KMS-11 (cell line): ENCODE data around the gene STPG2.

Experiments used
- H2AFZ ChIP-seq: fragments of 200-600 bp; sonication (generic); 2 replicates; pipeline ENCODE4 v1.6.1; 2016; ENCODE audit warnings: antibody characterized with exemption, mixed run types, low read depth
- H3K27ac ChIP-seq: fragments of 200-600 bp; sonication (generic); 2 replicates; pipeline ENCODE4 v1.6.1; 2016; ENCODE audit warnings: mild to moderate bottlenecking, mixed run types
- H3K27me3 ChIP-seq: fragments of 200-600 bp; sonication (generic); 2 replicates; pipeline ENCODE4 v1.6.1; 2017; ENCODE audit warnings: mild to moderate bottlenecking, low read depth, mixed run types, moderate library complexity; ENCODE audit not compliant: insufficient read depth
- H3K36me3 ChIP-seq: fragments of 200-600 bp; sonication (generic); 2 replicates; pipeline ENCODE4 v1.6.1; 2017; ENCODE audit warnings: mild to moderate bottlenecking, mixed run types; ENCODE audit not compliant: insufficient read depth
- H3K4me1 ChIP-seq: fragments of 200-600 bp; sonication (generic); 2 replicates; pipeline ENCODE4 v1.6.1; 2016; ENCODE audit warnings: mild to moderate bottlenecking, low read depth, mixed run types; ENCODE audit not compliant: poor library complexity, severe bottlenecking
- H3K4me2 ChIP-seq: fragments of 200-600 bp; sonication (generic); 2 replicates; pipeline ENCODE4 v1.7.0; 2016; ENCODE audit warnings: mild to moderate bottlenecking, mixed run types
- H3K4me3 ChIP-seq: fragments of 200-600 bp; sonication (generic); IDR thresholded peaks from 2 replicates; pipeline ENCODE4 v1.6.1; 2017; ENCODE audit warnings: low read depth, low read length, mixed read lengths; ENCODE audit not compliant: insufficient read depth
- H3K79me2 ChIP-seq: fragments of 200-600 bp; sonication (generic); 2 replicates; pipeline ENCODE4 v1.6.1; 2016; ENCODE audit warnings: low read depth, mixed run types; ENCODE audit not compliant: insufficient read depth
- H3K9ac ChIP-seq: fragments of 200-600 bp; sonication (generic); 2 replicates; pipeline ENCODE4 v1.6.1; 2016; ENCODE audit warnings: mild to moderate bottlenecking, mixed run types
- H4K20me1 ChIP-seq: fragments of 200-600 bp; sonication (generic); 2 replicates; pipeline ENCODE4 v1.6.1; 2016; ENCODE audit warnings: mild to moderate bottlenecking, mixed run types; ENCODE audit not compliant: insufficient read depth
- CTCF ChIP-seq: fragments of 200-600 bp; sonication (generic); conservative IDR thresholded peaks from 2 replicates; pipeline ENCODE4 v1.6.1; 2017; ENCODE audit warnings: low read depth, mild to moderate bottlenecking, antibody characterized with exemption, low read length, moderate library complexity, mixed read lengths

The STPG2 gene

GRCh38 chr4:97665553-97665952 is 477.7 kb downstream of the STPG2 start:
- Histone ChIP-seq H3K36me3 (no peaks in the 10 kb centered on the region), H2AFZ (no peak overlapping the region), H3K27ac (no peak overlapping the region), H3K4me1 (no peaks in the 10 kb centered on the region), H3K4me2 (no peak overlapping the region), H4K20me1 (no peaks in the 10 kb centered on the region), H3K4me3 (no peak overlapping the region), H3K27me3 (no peaks in the 10 kb centered on the region), H3K79me2 (no peaks in the 10 kb centered on the region), H3K9ac (no peak overlapping the region)
- TF ChIP-seq CTCF, result no peak

- no peaks in the 10 kb centered on the region for H3K4me1 ChIP-seq
- no peak overlapping the region for H3K4me3 ChIP-seq
- H4K20me1 ChIP-seq, result no peaks in the 10 kb centered on the region
- no peaks in the 10 kb centered on the region for H3K79me2 ChIP-seq
- H2AFZ ChIP-seq, result no peak overlapping the region
- H3K27ac ChIP-seq, result no peak overlapping the region
- no peak overlapping the region for H3K9ac ChIP-seq
- H3K27me3 ChIP-seq, result no peaks in the 10 kb centered on the region
- no peaks in the 10 kb centered on the region for H3K36me3 ChIP-seq
- no peak for TF ChIP-seq CTCF
- H3K4me2 ChIP-seq, result no peak overlapping the region
Observed at GRCh38 chr4:97664741-97665140, 478.5 kb downstream of the STPG2 start.

GRCh38 chr4:97662133-97662532 is 481.1 kb downstream of the STPG2 start:
- Histone ChIP-seq H3K27me3 (no peaks in the 10 kb centered on the region), H4K20me1 (no peaks in the 10 kb centered on the region), H3K9ac (no peak overlapping the region), H3K36me3 (no peaks in the 10 kb centered on the region), H3K4me3 (no peak overlapping the region), H3K79me2 (no peaks in the 10 kb centered on the region), H3K4me2 (no peak overlapping the region), H3K27ac (no peak overlapping the region), H2AFZ (no peak overlapping the region), H3K4me1 (no peaks in the 10 kb centered on the region)
- no peak for TF ChIP-seq CTCF

- no peak overlapping the region for H3K27ac ChIP-seq
- no peak overlapping the region for H3K9ac ChIP-seq
- H3K4me3 ChIP-seq, result no peak overlapping the region
- H3K4me2 ChIP-seq, result no peak overlapping the region
- no peak for TF ChIP-seq CTCF
- no peak overlapping the region for H2AFZ ChIP-seq
- no peaks in the 10 kb centered on the region for H3K79me2 ChIP-seq
- H3K27me3 ChIP-seq, result no peaks in the 10 kb centered on the region
- H3K36me3 ChIP-seq, result no peaks in the 10 kb centered on the region
- H4K20me1 ChIP-seq, result no peaks in the 10 kb centered on the region
- no peaks in the 10 kb centered on the region for H3K4me1 ChIP-seq
Observed at GRCh38 chr4:97656044-97656720, 487.1 kb downstream of the STPG2 start.
